Pancreas (tissue), 10 donors: Measurements from ENCODE around the gene VPS13D. TPM values are rescaled to one million over a fixed set of nuclear protein-coding genes. Genes with fewer than 3 reads are reported as not detected.

Experiments used
- ATAC-seq, 4 donors: fragments of 200-7000 bp; cut with Tn5 transposase; one replicate each; pipeline versions ENCODE4 v1.8.0 to v1.9.1; 2020; ENCODE audit warnings: mild to moderate bottlenecking in 4 of 4, moderate library complexity in 4 of 4
- DNase-seq, 6 donors: peaks; one replicate each; pipeline ENCODE4 v3.0.0-alpha.2; 2020
- FAIRE-seq: peaks from 2 replicates; lab custom pipeline; 2012; peaks lifted over from hg19 to GRCh38; lab: Jason Lieb, UNC
- H3K27ac ChIP-seq, 4 donors: fragments of 200-600 bp; sonication (generic); 1 replicate in 3 of 4; 2 replicates in 1 of 4; pipeline versions ENCODE4 v1.5.0 to v1.8.0; 2020
- H3K27me3 ChIP-seq, 4 donors: fragments of 200-600 bp; one replicate each; pipeline ENCODE4 v1.8.0; 2021
- H3K36me3 ChIP-seq, 3 donors: fragments of 200-600 bp; sonication (generic) in 1 of 3; one replicate each; pipeline versions ENCODE4 v1.5.0 to v1.8.0; 2020 to 2021
- H3K4me1 ChIP-seq, 3 donors: fragments of 200-600 bp; one replicate each; pipeline ENCODE4 v1.8.0; 2021
- H3K4me3 ChIP-seq, 4 donors: fragments of 200-600 bp; sonication (generic) in 2 of 4; one replicate each; pipeline versions ENCODE4 v1.5.0 to v1.8.0; 2020 to 2021
- H3K9me3 ChIP-seq, 4 donors: fragments of 200-600 bp; one replicate each; pipeline ENCODE4 v1.8.0; 2021
- CTCF ChIP-seq, 4 donors: fragments of 200-600 bp; sonication (generic) in 3 of 4; IDR thresholded peaks; one replicate each; pipeline versions ENCODE4 v1.5.0 to v1.8.0; 2021; ENCODE audit warnings: antibody characterized with exemption in 4 of 4
- WGBS, 2 donors: extraction: QIAGEN DNeasy Blood & Tissue Kit; methylation state at CpG; one replicate each; pipeline ENCODE4 v1.1.7; 2013; 5-methylcytosine and 5-hydroxymethylcytosine counted together
- intact Hi-C, 3 donors: fragments of 100-400 bp; cut with DNase I; formaldehyde crosslinking; loops; one replicate each; pipeline versions ENCODE4 v1.11.1 to v1.14.2; 2022
- polyA plus RNA-seq, 2 donors: library from polyadenylated mRNA; stranded (reverse); fragments of 200-250 nt; gene quantifications; one replicate each; pipeline ENCODE4 v1.2.3, GENCODE V29; 2013
- total RNA-seq, 6 donors: library from RNA; stranded (reverse); fragmentation: NEBNext Ultra II Directional in 4 of 6; extraction: Animal tissue kit (Norgen Biotek cat#: 25700) in 4 of 6; gene quantifications; one replicate each; pipeline versions ENCODE4 v1.2.1 to v1.2.4, GENCODE V29; 2021 to 2023
- donor health status: healthy with polysubstance abuse.
- donor health status: DM: no; HTN: no; CAD: no; lungs with moderate emphysema.
- donor health status: DM: no; HTN: no; CAD: no.
- donor health status: control.
- donor health status: control.
- donor health status: Bipolar disorder and iron deficiency.
- donor health status: DM: yes; HTN: yes; CAD: no.
- donor health status: DM: no; HTN: no; CAD: no.
- donor health status: DM: no; HTN: no; CAD: no.
- donor health status: DM: yes; HTN: yes; CAD: no.

Gene VPS13D
- 10 to 100 TPM; 23.0 to 39.0 (median 25.6) TPM for total RNA-seq
- polyA plus RNA-seq, result 10 to 100 TPM; 13.7 to 16.8 TPM

- Histone ChIP-seq H3K4me1 (peaks cover 6 to 17% (median 6%) of the 10 kb centered on the region in 3 donors), H3K27me3 (no peaks in the 10 kb centered on the region), H3K36me3 (no peaks in the 10 kb centered on the region), H3K27ac (peak within 1 kb of the TSS; percentile 67 to 87 (median 85)), H3K4me3 (peak within 1 kb of the TSS; percentile 97 to 100 (median 100)), H3K9me3 (no peaks in the 10 kb centered on the region)
- WGBS, 2 donors, result 0 to 1% methylated on average over 40 to 77 of the region's 77 CpGs
- DNase-seq (peak; percentile 74 to 97 (median 85)), FAIRE-seq (no peak), ATAC-seq (peak; percentile 83 to 90 (median 90))
- intact Hi-C loops, result no loop called here
- peak; percentile 93 to 97 (median 96) for TF ChIP-seq CTCF (IDR thresholded peaks at IDR 0.05)
These were observed at the start of gene VPS13D for GRCh38 chr1:12229835-12230548. TSS of gene VPS13D (plus strand) at chr1:12230030. CDS start at chr1:12234267, 4,237 bp downstream.

- no peaks in the 10 kb centered on the region for H3K9me3 ChIP-seq
- intact Hi-C loops, result no loop called here
- DNase-seq, result peak in 1 of 6 donors; percentile 72
- no peaks in the 10 kb centered on the region for H3K36me3 ChIP-seq
- TF ChIP-seq CTCF (IDR thresholded peaks at IDR 0.05), result no peak
- H3K4me3 ChIP-seq, result no peak overlapping the region
- H3K27me3 ChIP-seq, result no peaks in the 10 kb centered on the region
- peak overlapping the region in 2 of 4 donors; percentile 15 to 65 for H3K27ac ChIP-seq
- H3K4me1 ChIP-seq, result peaks cover 0 to 8% (median 0%) of the 10 kb centered on the region in 3 donors
- WGBS, 2 donors, result 64 to 74% methylated on average over 10 of the region's 10 CpGs
- FAIRE-seq, result no peak
- ATAC-seq, result peak in 2 of 4 donors; percentile 34
These were observed 49.5 kb upstream of the VPS13D start for GRCh38 chr1:12180315-12180714.

GRCh38 chr1:12180903-12181302, 48.9 kb upstream of the VPS13D start:
- ATAC-seq (no peak), FAIRE-seq (no peak), DNase-seq (no peak)
- no peaks in the 10 kb centered on the region for H3K36me3 ChIP-seq
- H3K9me3 ChIP-seq, result no peaks in the 10 kb centered on the region
- intact Hi-C loops, result no loop called here
- no peaks in the 10 kb centered on the region for H3K27me3 ChIP-seq
- no peak overlapping the region for H3K4me3 ChIP-seq
- H3K27ac ChIP-seq, result peak overlapping the region in 2 of 4 donors; percentile 15 to 53
- peaks cover 0 to 8% (median 0%) of the 10 kb centered on the region in 3 donors for H3K4me1 ChIP-seq
- WGBS, 2 donors, result 71 to 72% methylated on average over 7 of the region's 7 CpGs
- TF ChIP-seq CTCF (IDR thresholded peaks at IDR 0.05), result no peak

- Histone ChIP-seq H3K4me1 (peaks cover 0 to 8% (median 0%) of the 10 kb centered on the region in 3 donors), H3K36me3 (no peaks in the 10 kb centered on the region), H3K27ac (peak overlapping the region in 1 of 4 donors; percentile 53), H3K9me3 (no peaks in the 10 kb centered on the region), H3K27me3 (no peaks in the 10 kb centered on the region), H3K4me3 (no peak overlapping the region)
- intact Hi-C loops, result no loop called here
- WGBS, 2 donors, result 77 to 83% methylated on average over 7 of the region's 7 CpGs
- no peak for FAIRE-seq
- no peak for DNase-seq
- ATAC-seq, result no peak
- TF ChIP-seq CTCF (IDR thresholded peaks at IDR 0.05), result no peak
These were observed 48.3 kb upstream of the VPS13D start for GRCh38 chr1:12181568-12181967.
